Tibial artery (tissue), 4 donors: Measurements from ENCODE around the gene EIPR1.

Experiments used
- DNase-seq, 2 donors: peaks; one replicate each; pipeline ENCODE4 v3.0.0-alpha.2; 2019
- H3K27ac ChIP-seq, 2 donors: fragments of 200-600 bp; sonication (generic) in 1 of 2; 1 replicate in 1 of 2; 2 replicates in 1 of 2; pipeline ENCODE4 v1.5.1; 2018 to 2019; ENCODE audit warnings: mild to moderate bottlenecking in 1 of 2
- H3K27me3 ChIP-seq, 2 donors: fragments of 200-600 bp; sonication (generic) in 1 of 2; one replicate each; pipeline versions ENCODE4 v1.5.1 to v1.6.0; 2016 to 2019
- H3K36me3 ChIP-seq, 3 donors: fragments of 200-600 bp; sonication (generic) in 2 of 3; one replicate each; pipeline ENCODE4 v1.5.1; 2016 to 2019; ENCODE audit warnings: mild to moderate bottlenecking in 2 of 3
- H3K4me1 ChIP-seq, 4 donors: fragments of 200-600 bp; sonication (generic) in 2 of 4; 1 replicate in 3 of 4; 2 replicates in 1 of 4; pipeline ENCODE4 v1.5.1; 2016 to 2019
- H3K4me3 ChIP-seq, 2 donors: fragments of 200-600 bp; sonication (generic) in 1 of 2; 1 replicate in 1 of 2; 2 replicates in 1 of 2; pipeline ENCODE4 v1.5.1; 2018 to 2019; ENCODE audit warnings: mild to moderate bottlenecking in 2 of 2
- H3K9me3 ChIP-seq, 3 donors: fragments of 200-600 bp; sonication (generic) in 1 of 3; one replicate each; pipeline ENCODE4 v1.5.1; 2016 to 2019
- CTCF ChIP-seq, 2 experiments: fragments of 200-600 bp in 1 of 2; fragments of 450-650 bp in 1 of 2; IDR thresholded peaks; one replicate each; pipeline ENCODE4 v1.5.1; 2017 to 2019; ENCODE audit warnings: antibody characterized with exemption in 2 of 2, mild to moderate bottlenecking in 1 of 2, moderate library complexity in 1 of 2
- intact Hi-C: fragments of 100-400 bp; cut with DNase I; formaldehyde crosslinking; loops from one replicate; pipeline ENCODE4 v1.15.0; 2023; ENCODE audit warnings: low total_unique reads

Gene EIPR1

GRCh38 chr2:3390041-3390440 is 12.4 kb upstream of the EIPR1 start:
- intact Hi-C loops, result no loop called here
- Histone ChIP-seq H3K27me3 (no peaks in the 10 kb centered on the region), H3K9me3 (no peaks in the 10 kb centered on the region), H3K4me3 (no peak overlapping the region), H3K4me1 (peaks cover 0 to 10% (median 3%) of the 10 kb centered on the region in 4 donors), H3K36me3 (peaks cover 53 to 64% (median 57%) of the 10 kb centered on the region in 3 donors), H3K27ac (no peak overlapping the region)
- DNase-seq, result no peak
- TF ChIP-seq CTCF (IDR thresholded peaks at IDR 0.05), result no peak

GRCh38 chr2:3389193-3389592 is 11.6 kb upstream of the EIPR1 start:
- peaks cover 48 to 58% (median 50%) of the 10 kb centered on the region in 3 donors for H3K36me3 ChIP-seq
- TF ChIP-seq CTCF (IDR thresholded peaks at IDR 0.05), result no peak
- no peak overlapping the region for H3K27ac ChIP-seq
- H3K9me3 ChIP-seq, result no peaks in the 10 kb centered on the region
- intact Hi-C loops, result loop anchor here (10.0 kb wide), 1 partner anchor 156 kb away; no protein-coding TSS in a partner anchor
- H3K4me3 ChIP-seq, result no peak overlapping the region
- H3K4me1 ChIP-seq, result peaks cover 0 to 10% (median 3%) of the 10 kb centered on the region in 4 donors
- no peak for DNase-seq
- H3K27me3 ChIP-seq, result no peaks in the 10 kb centered on the region

GRCh38 chr2:3388412-3388738 is 10.8 kb upstream of the EIPR1 start:
- no peaks in the 10 kb centered on the region for H3K9me3 ChIP-seq
- TF ChIP-seq CTCF (IDR thresholded peaks at IDR 0.05), result no peak

GRCh38 chr2:3387644-3388411 is 10.2 kb upstream of the EIPR1 start:
- DNase-seq, result no peak
- Histone ChIP-seq H3K27me3 (no peaks in the 10 kb centered on the region), H3K27ac (no peak overlapping the region), H3K9me3 (no peaks in the 10 kb centered on the region), H3K4me1 (peaks cover 0 to 10% (median 3%) of the 10 kb centered on the region in 4 donors), H3K4me3 (no peak overlapping the region), H3K36me3 (peaks cover 34 to 51% (median 42%) of the 10 kb centered on the region in 3 donors)
- no peak for TF ChIP-seq CTCF (IDR thresholded peaks at IDR 0.05)
- intact Hi-C loops, result loop anchor here (10.0 kb wide), 1 partner anchor 157 kb away; no protein-coding TSS in a partner anchor

More at GRCh38 chr2:3388412-3388738, 10.8 kb upstream of the EIPR1 start:
- Histone ChIP-seq H3K36me3 (peaks cover 40 to 51% (median 44%) of the 10 kb centered on the region in 3 donors), H3K4me1 (peaks cover 0 to 10% (median 3%) of the 10 kb centered on the region in 4 donors), H3K27me3 (no peaks in the 10 kb centered on the region), H3K4me3 (no peak overlapping the region), H3K27ac (no peak overlapping the region)
- intact Hi-C loops, result loop anchor here (10.0 kb wide), 1 partner anchor 156 kb away; no protein-coding TSS in a partner anchor
- no peak for DNase-seq

GRCh38 chr2:3387011-3387410 is 9.4 kb upstream of the EIPR1 start:
- peaks cover 38 to 46% (median 40%) of the 10 kb centered on the region in 3 donors for H3K36me3 ChIP-seq
- TF ChIP-seq CTCF (IDR thresholded peaks at IDR 0.05), result no peak
- H3K4me1 ChIP-seq, result peaks cover 0 to 10% (median 3%) of the 10 kb centered on the region in 4 donors

More at GRCh38 chr2:3387011-3387410, 9.4 kb upstream of the EIPR1 start:
- no peaks in the 10 kb centered on the region for H3K9me3 ChIP-seq
- H3K4me3 ChIP-seq, result no peak overlapping the region
- no peak overlapping the region for H3K27ac ChIP-seq
- no peaks in the 10 kb centered on the region for H3K27me3 ChIP-seq
- intact Hi-C loops, result loop anchor here (10.0 kb wide), 1 partner anchor 158 kb away; no protein-coding TSS in a partner anchor
- no peak for DNase-seq
